Stimulated activated CD8-positive, alpha-beta memory T cell treated with anti-CD3 and anti-CD28 coated beads, Interleukin-4, amount 100 ng/mL, for 48 hours (primary cell): ENCODE data around the gene WNT3A.

ENCODE experiments used
- DNase-seq: peaks from one replicate; pipeline ENCODE4 v3.0.0-alpha.2; 2020

WNT3A gene

DNA sequence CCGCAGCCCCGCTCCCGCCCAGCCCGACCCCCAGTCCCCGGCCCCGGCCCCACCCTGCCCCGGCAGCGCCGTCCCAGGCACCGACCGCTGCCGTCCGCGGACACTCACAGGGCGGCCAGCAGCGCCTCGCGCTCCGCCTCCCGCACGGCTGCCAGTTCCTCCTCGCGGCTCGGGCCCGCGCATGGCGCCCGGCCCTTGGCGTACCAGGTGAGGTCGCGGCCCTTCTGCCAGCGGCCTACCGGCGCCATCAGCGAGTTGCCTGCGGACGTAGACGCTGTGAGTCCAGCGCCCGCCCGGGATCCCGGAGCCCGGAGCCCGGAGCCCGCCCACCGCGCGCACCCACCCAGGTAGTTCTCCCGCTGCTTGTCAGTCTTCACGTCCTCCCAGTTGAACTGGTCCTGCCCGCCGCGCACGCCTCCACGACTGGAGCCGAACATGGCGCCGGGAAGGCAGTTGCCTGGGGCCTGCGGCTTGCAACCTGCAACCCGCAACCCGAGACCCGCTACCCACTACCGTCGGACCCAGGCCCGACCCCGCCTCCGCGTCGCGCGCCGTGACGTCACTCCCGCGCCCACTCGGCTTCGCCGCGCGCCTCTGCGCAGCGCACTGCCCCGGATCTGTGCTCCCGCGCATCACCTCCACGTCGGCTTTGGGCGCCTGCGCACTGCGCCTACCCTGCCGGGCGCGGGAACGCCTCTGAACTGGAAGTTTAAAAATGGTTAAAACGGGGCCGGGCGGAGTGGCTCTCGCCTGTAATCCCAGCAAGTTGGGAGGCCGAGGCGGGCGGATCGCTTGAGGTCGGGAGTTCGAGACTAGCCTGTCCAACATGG lies 96.2 kb downstream of the WNT3A start, which contains the start of gene C1orf35:
Gene C1orf35 (minus strand): TSS at position 535 of the 830 bp plus-strand sequence. CDS start 98 bp downstream, at position 437.
- DNase-seq, result peak; percentile 97

DNA sequence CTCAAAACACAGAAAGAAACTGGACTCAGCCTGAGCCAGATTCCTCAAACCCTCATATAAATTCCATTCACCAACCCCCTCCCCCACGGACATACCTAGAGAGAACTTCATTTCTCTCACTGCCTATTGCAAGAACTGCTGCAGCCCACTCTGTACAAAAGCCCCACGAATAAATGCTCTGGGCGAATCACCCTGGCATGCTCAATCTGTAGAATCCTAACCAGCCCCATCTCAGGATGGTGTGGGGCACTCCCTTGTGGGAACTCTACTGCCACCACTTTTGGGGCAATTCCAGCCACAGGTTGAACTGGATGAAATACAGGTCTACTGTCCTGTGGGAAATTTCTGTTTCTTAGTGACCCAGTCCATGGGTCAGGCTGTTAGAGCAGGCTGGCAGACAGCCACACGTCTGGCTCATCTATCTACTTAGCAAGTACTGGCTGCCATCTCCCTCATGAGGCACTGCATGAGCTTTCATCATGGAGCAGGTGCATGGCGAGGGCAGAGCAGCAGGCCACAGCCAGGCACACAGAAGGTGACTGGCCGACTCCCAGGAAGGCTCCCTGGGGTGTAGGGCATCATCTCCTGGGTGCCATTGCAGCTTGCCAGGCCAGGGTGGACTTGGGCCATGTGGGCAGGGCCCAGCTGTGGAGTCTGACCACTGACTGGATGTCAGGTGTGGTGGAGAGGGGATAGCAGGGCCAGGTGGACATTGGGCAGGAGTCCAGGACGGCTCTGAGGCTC lies 97.9 kb downstream of the WNT3A start:
- no peak for DNase-seq

DNA sequence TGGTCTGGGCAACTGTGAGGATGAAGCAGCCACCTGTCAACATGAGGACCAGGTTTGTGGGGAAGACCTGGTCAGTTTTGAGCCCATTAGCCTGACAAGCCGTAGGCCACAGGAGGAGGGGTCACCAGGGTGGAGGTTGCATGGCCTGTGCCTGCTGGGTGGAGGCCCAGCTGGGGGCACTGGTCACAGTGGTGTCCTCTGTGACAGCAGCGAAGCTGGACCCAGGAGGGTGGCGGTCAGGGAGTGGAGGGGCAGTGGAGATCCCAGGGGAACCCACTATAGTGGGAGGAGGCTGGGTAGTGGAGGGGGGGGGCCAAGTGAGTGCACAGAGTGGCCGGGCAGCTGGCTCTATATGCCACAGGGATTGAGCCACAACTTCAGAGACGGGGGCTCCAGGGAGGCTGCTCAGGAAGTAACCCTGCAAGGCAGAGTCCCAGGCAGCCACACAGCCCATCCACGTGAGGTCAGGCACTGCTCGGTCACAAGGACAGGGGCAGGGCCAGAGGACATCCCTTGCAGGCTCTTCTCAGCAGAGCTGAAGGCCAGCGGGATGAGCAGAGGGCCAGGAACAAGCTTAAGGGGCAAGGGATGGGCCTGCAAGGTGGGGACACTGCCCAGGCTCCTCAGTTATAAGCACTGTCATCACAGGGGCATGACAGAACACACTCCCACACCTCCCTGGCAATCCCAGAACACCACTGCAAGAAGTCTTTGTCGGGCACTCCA lies 98.6 kb downstream of the WNT3A start:
- DNase-seq, result no peak

DNA sequence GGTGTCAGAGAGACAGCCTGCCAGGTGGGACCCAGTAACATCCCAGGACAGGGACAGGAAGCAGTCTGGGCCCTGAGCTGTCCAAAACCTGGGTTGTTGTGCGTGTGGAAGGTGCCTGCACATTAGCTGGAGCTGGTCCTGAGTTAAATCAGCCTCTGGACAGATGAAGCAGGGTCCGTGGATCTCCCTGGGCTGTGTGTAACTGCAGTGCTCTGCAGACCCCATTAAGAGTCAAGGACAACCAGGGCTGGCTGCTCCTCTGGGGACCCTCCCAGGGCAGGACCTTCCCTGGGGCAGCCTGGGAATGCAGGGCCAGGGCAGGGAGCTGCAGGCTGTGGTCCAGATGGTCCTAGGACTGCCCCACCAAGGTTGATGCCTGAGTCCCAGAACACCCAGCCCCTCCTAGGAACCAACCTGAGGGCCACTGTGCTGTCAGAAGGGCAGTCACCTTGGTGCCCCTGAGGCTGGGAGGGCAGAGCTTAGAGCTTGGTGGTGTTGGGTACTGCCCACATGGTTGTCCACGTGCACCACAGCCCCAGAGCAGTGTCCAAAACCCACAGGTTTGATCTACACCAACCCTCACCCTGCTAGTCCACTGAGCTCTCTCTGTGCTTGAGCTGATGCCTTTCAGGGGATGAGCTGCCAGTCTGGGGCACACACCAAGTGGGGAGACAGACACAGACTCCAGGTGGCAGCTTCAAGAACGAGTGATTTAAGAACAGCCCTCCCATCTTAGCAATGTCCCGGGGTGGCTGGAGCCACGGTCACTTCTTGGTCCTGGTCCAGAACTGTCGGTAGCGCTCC lies 99.4 kb downstream of the WNT3A start:
- DNase-seq, result no peak

DNA sequence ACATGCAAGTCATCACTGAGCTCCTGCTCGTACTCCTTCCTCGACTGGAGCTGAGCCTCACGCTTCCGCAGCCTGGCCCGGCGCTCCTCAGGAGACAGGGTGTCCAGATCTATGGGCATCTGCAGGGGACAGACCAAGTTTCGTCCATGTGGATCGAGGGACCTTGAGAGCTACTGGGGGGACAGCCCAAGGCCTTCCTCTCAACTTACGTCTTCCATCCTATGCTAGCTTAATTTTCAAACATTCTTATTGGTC lies 99.9 kb downstream of the WNT3A start:
- no peak for DNase-seq

DNA sequence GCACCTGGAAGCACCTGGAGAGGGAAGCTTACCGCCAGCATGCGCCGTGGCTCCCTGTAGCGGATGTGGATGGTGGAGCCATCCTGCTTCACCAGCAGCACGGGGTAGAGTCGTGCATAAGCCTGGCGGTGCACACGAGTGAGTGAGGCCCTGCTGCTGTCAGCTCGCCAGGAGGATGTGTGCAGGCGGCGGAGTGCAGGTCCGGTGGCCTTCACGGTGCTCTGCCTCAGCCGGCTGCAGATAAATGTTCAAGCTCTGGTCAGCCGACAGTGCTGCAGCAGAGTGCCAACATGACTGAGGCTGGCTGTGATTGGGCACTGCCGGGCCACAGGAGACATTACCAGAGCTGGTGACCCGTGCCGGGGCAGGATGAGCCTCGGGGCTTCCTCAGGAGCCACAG lies 100.8 kb downstream of the WNT3A start:
- DNase-seq, result no peak

DNA sequence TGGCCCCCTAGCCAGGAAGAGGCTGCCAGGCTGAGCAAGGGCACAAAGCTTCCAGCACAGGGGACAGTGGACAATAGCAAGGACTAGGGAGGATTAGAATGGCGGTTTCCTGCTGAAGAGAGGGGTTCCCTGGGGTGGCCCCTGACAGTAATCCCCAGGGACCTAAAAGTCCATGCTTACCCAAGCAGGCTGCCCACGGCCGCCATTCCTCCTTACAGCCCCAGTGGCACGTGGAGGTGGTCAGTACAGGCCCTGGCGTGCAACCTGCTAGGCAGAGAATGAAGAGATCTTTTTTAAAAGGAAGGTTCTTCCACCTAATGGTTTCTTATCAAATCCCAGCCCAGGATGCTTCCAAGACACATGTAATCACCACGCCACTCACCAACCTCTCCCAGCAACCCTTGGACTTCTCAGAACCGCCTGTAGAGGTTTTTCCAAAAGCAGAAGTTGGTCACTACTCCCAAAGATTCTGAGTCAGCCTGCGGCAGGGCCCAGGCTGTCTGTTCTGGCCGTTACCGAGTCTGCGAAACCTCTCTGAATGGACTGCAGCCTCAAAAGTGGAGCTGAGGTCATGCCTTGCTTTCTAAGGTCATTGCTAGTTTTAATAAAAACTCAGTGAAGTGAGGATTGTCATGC lies 101.4 kb downstream of the WNT3A start:
- DNase-seq, result no peak

DNA sequence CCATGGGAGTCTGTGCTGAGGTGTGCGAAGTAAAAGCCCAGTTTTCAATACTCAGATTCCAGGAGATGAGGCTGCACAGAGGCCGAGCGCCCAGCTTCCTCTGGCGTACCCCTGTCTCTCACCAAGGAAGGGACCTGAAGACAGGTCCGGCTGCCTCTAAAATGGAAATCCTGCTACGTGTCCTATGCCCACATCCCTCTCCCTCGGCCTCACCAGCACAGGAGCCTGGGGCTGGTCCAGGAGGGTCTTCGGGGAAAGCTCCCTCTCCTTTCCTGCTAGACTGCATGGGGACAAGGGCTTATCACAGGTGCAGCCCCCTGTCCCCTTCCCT lies 101.9 kb downstream of the WNT3A start:
- no peak for DNase-seq

DNA sequence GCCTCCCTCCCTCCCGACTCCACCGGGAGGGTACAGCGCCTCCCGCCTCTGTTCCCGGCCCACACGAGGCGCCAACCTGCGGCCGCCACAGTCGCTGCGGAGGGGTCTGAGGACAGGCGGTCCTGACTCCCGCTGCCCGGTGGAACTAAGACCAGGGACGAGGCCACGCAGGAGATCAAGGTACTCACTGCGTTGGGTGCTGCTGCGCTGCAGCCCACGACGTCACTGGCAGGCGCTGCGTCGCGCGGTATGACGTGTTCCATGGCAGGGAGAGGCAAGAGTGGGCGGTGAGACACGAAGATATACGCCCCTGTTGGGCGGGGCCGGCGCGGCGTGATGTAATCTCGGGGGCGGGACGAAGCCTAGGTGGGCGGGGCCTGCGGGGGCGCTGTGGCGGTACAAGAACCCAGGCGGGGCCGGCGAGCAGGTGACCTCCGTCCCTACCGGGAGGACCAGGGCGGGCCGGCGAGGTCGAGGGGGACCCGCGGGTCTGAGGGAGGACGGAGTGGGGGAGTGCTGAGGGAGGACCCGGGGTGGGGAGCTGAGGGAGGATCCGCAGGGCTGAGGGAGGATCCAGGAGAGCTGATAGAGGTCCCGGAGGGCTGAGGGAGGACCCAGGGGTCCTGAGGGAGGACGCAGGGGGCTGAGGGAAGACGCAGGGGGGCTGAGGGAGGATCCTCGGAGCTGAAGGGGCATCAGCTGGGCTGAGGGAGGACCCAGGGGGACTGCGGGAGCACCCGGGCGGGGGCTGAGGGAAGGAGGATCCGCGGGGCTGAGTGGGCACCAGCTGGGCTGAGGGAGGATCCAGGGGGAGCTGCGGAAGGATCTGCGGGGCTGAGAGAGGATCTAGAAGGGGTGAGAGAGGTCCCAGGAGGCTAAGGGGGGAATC lies 102.5 kb downstream of the WNT3A start, which contains the start of gene MRPL55:
Gene MRPL55 (minus strand): TSS at position 227 of the 889 bp plus-strand sequence. CDS start 1,039 bp downstream, outside the sequence.
- peak; percentile 100 for DNase-seq

DNA sequence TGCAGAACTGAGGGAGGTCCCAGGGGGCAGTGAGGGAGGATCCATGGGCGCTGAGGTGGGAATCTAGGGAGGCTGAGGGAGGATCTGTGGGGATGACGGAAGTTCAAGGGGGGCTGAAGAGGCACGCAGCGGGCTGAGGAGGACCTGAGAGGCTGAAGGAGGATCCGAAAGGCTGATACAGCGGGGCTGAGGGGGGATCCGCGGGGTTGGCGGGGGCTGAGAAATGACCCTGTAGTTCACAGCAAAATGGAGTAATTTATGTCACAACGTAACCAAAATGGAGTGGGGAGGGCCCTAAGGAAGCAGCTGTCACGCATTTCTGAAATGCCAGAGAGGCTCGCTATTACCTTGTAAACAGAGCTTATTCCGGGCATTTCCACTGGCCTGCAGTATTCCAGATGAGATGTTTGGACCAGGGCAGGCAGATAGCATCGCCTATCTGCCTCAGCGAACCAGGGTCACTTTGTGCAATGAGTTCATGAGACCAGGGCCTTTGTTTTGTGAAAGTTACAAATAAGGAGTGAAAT lies 103.2 kb downstream of the WNT3A start:
- DNase-seq, result no peak

DNA sequence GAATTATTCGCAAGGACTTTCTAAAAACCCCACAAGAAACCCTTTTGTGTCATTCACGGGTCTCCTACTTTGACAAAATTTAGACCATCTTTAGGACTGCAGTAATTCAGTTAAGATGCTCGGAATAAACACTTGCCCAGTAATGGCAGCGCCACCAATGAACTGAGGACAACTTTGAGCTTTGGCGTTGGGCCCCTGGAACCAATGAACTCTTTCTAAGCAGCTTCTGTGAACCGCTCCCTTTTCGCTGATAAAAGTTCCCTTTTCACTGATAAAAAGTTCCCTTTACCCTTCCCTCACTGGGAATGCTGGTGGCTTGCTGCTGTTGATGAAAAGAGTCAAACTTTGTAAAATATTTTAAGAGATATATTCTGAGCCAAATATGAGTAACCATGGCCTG lies 103.8 kb downstream of the WNT3A start:
- no peak for DNase-seq
